H9 (cell line): Measurements from ENCODE around the gene SMAD7. TPM values are rescaled to one million over a fixed set of nuclear protein-coding genes. Genes with fewer than 3 reads are reported as not detected.
A peak's percentile ranks its signal among the peaks of the same experiment; 100 is the strongest.

Source experiments
- DNase-seq: peaks from one replicate; pipeline ENCODE4 v3.0.0-alpha.2; 2017
- H2AFZ ChIP-seq: one replicate; pipeline ENCODE4 v1.6.1; 2013; ENCODE audit warnings: mild to moderate bottlenecking, low read length, control low read depth, moderate library complexity
- H2AK5ac ChIP-seq: 2 replicates; pipeline ENCODE4 v1.6.1; 2013; ENCODE audit warnings: low read length, control low read depth, mixed read lengths; ENCODE audit not compliant: insufficient read length
- H2BK120ac ChIP-seq: one replicate; pipeline ENCODE4 v1.6.1; 2013; ENCODE audit warnings: low read depth, mild to moderate bottlenecking, low read length, control low read depth, inconsistent platforms; ENCODE audit not compliant: poor library complexity, severe bottlenecking
- H2BK12ac ChIP-seq: 2 replicates; pipeline ENCODE4 v1.6.1; 2013; ENCODE audit warnings: low read length, control low read depth, mixed read lengths, low read depth; ENCODE audit not compliant: insufficient read length
- H2BK15ac ChIP-seq: 2 replicates; pipeline ENCODE4 v1.6.1; 2013; ENCODE audit warnings: low read depth, low read length, control low read depth
- H2BK20ac ChIP-seq: one replicate; pipeline ENCODE4 v1.6.1; 2013; ENCODE audit warnings: low read depth, mild to moderate bottlenecking, low read length, control low read depth, inconsistent platforms; ENCODE audit not compliant: poor library complexity, severe bottlenecking
- H2BK5ac ChIP-seq: 2 replicates; pipeline ENCODE4 v1.6.1; 2013; ENCODE audit warnings: low read length, control low read depth, mixed read lengths; ENCODE audit not compliant: insufficient read length
- H3K14ac ChIP-seq: 2 replicates; pipeline ENCODE4 v1.6.1; 2013; ENCODE audit warnings: low read length, control low read depth; ENCODE audit not compliant: insufficient read depth
- H3K18ac ChIP-seq: 2 replicates; pipeline ENCODE4 v1.6.1; 2013; ENCODE audit warnings: low read depth, mild to moderate bottlenecking, mixed read lengths, low read length, control low read depth; ENCODE audit not compliant: insufficient read length
- H3K23ac ChIP-seq: 2 replicates; pipeline ENCODE4 v1.6.1; 2013; ENCODE audit warnings: low read length, control low read depth, mixed read lengths, low read depth; ENCODE audit not compliant: insufficient read length
- H3K23me2 ChIP-seq: 2 replicates; pipeline ENCODE4 v1.6.1; 2013; ENCODE audit warnings: low read depth, mild to moderate bottlenecking, mixed read lengths, low read length, control low read depth; ENCODE audit not compliant: insufficient read length, poor library complexity, severe bottlenecking
- H3K27ac ChIP-seq: 2 replicates; pipeline ENCODE4 v1.5.1; 2013; ENCODE audit warnings: low read length, control low read depth, mixed read lengths, low read depth; ENCODE audit not compliant: insufficient read length
- H3K27me3 ChIP-seq: 2 replicates; pipeline ENCODE4 v1.6.1; 2013; ENCODE audit warnings: low read length, control low read depth, inconsistent platforms; ENCODE audit not compliant: insufficient read depth
- H3K4ac ChIP-seq: 2 replicates; pipeline ENCODE4 v1.6.1; 2013; ENCODE audit warnings: low read depth, mild to moderate bottlenecking, control low read depth, inconsistent platforms, low read length, moderate library complexity
- H3K4me1 ChIP-seq: 2 replicates; pipeline ENCODE4 v1.6.1; 2013; ENCODE audit warnings: low read length, control low read depth, inconsistent platforms; ENCODE audit not compliant: insufficient read depth
- H3K4me2 ChIP-seq: 2 replicates; pipeline ENCODE4 v1.6.1; 2013; ENCODE audit warnings: low read length, control low read depth, mixed read lengths; ENCODE audit not compliant: insufficient read length, insufficient read depth
- H3K56ac ChIP-seq: 2 replicates; pipeline ENCODE4 v1.6.1; 2013; ENCODE audit warnings: low read depth, mild to moderate bottlenecking, mixed read lengths, low read length, control low read depth; ENCODE audit not compliant: insufficient read length
- H3K79me1 ChIP-seq: 2 replicates; pipeline ENCODE4 v1.6.1; 2013; ENCODE audit warnings: low read depth, mild to moderate bottlenecking, moderate library complexity, low read length, control low read depth, inconsistent platforms; ENCODE audit not compliant: insufficient read depth, poor library complexity, severe bottlenecking
- H3K79me2 ChIP-seq: 2 replicates; pipeline ENCODE4 v1.6.1; 2013; ENCODE audit warnings: low read length, control low read depth, inconsistent platforms; ENCODE audit not compliant: insufficient read depth
- H3K9ac ChIP-seq: 2 replicates; pipeline ENCODE4 v1.6.1; 2013; ENCODE audit warnings: low read length, control low read depth, mixed read lengths; ENCODE audit not compliant: insufficient read length; ENCODE audit errors: extremely low read depth
- H3K9me3 ChIP-seq: one replicate; pipeline ENCODE4 v1.6.1; 2013; ENCODE audit warnings: low read depth, low read length, inconsistent platforms; ENCODE audit not compliant: control insufficient read depth
- H3T11ph ChIP-seq: one replicate; pipeline ENCODE4 v1.6.1; 2013; ENCODE audit warnings: mild to moderate bottlenecking, low read length, control low read depth, inconsistent platforms
- H4K20me1 ChIP-seq: one replicate; pipeline ENCODE4 v1.6.1; 2013; ENCODE audit not compliant: control insufficient read depth, insufficient read length, insufficient read depth
- H4K5ac ChIP-seq: 2 replicates; pipeline ENCODE4 v1.6.1; 2013; ENCODE audit warnings: low read depth, mild to moderate bottlenecking, mixed read lengths, low read length, control low read depth; ENCODE audit not compliant: insufficient read length
- H4K8ac ChIP-seq: replicated peaks from 2 replicates; pipeline ENCODE4 v1.6.1; 2013; ENCODE audit warnings: low read length, control low read depth, mixed read lengths, low read depth; ENCODE audit not compliant: insufficient read length
- H4K91ac ChIP-seq: 2 replicates; pipeline ENCODE4 v1.6.1; 2013; ENCODE audit warnings: low read depth, mild to moderate bottlenecking, moderate library complexity, mixed read lengths, low read length, control low read depth; ENCODE audit not compliant: insufficient read length
- H3K27ac Mint-ChIP-seq, 3 experiments: 2 replicates in 2 of 3; 3 replicates in 1 of 3; pipeline ENCODE4 v1.8.0; 2020 to 2021; ENCODE audit warnings: mixed read lengths in 3 of 3, mild to moderate bottlenecking in 1 of 3, moderate library complexity in 1 of 3
- H3K27me3 Mint-ChIP-seq: 2 replicates; pipeline ENCODE4 v1.8.0; 2021; ENCODE audit warnings: low read depth, mild to moderate bottlenecking, moderate library complexity, mixed read lengths
- H3K36me3 Mint-ChIP-seq, 3 experiments: 2 replicates in 2 of 3; 3 replicates in 1 of 3; pipeline ENCODE4 v1.8.0; 2020 to 2021; ENCODE audit warnings: low read depth in 3 of 3, mixed read lengths in 3 of 3; ENCODE audit not compliant: insufficient read depth in 1 of 3
- H3K4me1 Mint-ChIP-seq, 2 experiments: 2 replicates each; pipeline ENCODE4 v1.8.0; 2020; ENCODE audit warnings: mixed read lengths in 2 of 2
- H3K4me3 Mint-ChIP-seq, 2 experiments: 2 replicates in 1 of 2; 3 replicates in 1 of 2; pipeline ENCODE4 v1.8.0; 2020 to 2021; ENCODE audit warnings: mild to moderate bottlenecking in 2 of 2, mixed read lengths in 2 of 2, moderate library complexity in 1 of 2
- H3K9me3 Mint-ChIP-seq, 2 experiments: 2 replicates in 1 of 2; 3 replicates in 1 of 2; pipeline ENCODE4 v1.8.0; 2020; ENCODE audit warnings: mild to moderate bottlenecking in 2 of 2, mixed read lengths in 2 of 2, moderate library complexity in 1 of 2
- WGBS: extraction: QIAGEN DNeasy Blood & Tissue Kit; methylation state at CpG from one replicate; pipeline ENCODE4 v1.1.7; 2013; ENCODE audit warnings: missing lambda C conversion rate, low lambda C conversion rate, mixed read lengths; ENCODE audit not compliant: insufficient read length; ENCODE audit errors: extremely low coverage; 5-methylcytosine and 5-hydroxymethylcytosine counted together
- total RNA-seq: library from RNA; stranded (reverse); gene quantifications from 2 replicates; pipeline ENCODE4 v1.2.1, GENCODE V29; 2021
- TF ChIP-seq, protein P1 (sequence below): fragments of 200-600 bp; sonication (generic); conservative IDR thresholded peaks from 3 replicates; pipeline ENCODE4 v1.8.0; 2021; ENCODE audit warnings: antibody characterized with exemption, mild to moderate bottlenecking

The SMAD7 gene
- total RNA-seq, 1 experiment from 2014 or later = 27.7 TPM

DNA sequence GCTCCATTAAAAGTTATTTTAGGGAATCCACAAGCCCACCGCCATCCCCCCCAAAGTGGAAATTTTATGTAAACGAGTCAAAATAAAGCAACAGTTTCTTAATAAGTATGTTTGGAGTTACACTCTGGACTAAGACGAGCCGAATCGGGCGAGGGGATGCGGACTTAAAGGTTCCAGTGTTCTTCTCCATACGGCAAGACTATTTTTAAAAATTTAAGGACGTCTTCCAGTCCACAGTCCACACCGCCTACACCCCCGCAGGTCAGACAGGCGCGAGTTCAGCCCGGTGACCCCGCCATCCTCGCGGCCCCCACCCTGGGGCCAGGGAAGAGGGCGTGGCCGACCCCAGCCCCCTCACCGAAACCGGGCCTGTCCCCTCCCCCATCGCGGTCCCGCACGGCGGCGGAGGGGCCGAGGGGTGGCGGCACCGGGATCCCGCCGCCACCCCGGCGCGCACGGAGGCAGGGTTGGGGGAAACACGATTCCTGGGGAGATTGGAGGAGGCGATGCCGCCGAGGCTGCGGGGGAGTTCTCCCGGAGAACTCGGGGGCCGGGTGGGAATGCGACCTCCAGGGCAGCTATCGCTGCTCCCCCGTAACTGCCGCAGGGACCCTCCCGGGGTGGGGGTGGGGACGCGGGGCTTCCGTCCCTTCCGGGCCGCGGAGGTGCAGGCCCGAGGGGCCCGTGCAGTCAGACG, 24.5 kb upstream of the SMAD7 start:
- Mint-ChIP-seq H3K27ac (0 out of 7 replicates have a peak overlapping the region, but pooled peaks of 1 of the 3 experiments have one; percentile 44), H3K4me3 (peak overlapping the region; percentile 72 to 89), H3K9me3 (peaks cover 0 to 2% of the 10 kb centered on the region in 2 experiments; a peak in 2 of 5 replicates), H3K36me3 (0 out of 7 replicates have a peak, but pooled peaks cover 0 to 5% (median 0%) of the 10 kb centered on the region in 3 experiments), H3K27me3 (peaks cover 33% of the 10 kb centered on the region), H3K4me1 (peaks cover 40 to 42% of the 10 kb centered on the region in 2 experiments)
- TF ChIP-seq, protein P1, sequence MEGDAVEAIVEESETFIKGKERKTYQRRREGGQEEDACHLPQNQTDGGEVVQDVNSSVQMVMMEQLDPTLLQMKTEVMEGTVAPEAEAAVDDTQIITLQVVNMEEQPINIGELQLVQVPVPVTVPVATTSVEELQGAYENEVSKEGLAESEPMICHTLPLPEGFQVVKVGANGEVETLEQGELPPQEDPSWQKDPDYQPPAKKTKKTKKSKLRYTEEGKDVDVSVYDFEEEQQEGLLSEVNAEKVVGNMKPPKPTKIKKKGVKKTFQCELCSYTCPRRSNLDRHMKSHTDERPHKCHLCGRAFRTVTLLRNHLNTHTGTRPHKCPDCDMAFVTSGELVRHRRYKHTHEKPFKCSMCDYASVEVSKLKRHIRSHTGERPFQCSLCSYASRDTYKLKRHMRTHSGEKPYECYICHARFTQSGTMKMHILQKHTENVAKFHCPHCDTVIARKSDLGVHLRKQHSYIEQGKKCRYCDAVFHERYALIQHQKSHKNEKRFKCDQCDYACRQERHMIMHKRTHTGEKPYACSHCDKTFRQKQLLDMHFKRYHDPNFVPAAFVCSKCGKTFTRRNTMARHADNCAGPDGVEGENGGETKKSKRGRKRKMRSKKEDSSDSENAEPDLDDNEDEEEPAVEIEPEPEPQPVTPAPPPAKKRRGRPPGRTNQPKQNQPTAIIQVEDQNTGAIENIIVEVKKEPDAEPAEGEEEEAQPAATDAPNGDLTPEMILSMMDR = no peak
- Histone ChIP-seq H3K14ac (peak overlapping the region; percentile 91), H3K79me1 (no peaks in the 10 kb centered on the region), H4K91ac (no peak overlapping the region), H3K9me3 (no peaks in the 10 kb centered on the region), H2BK120ac (no peak overlapping the region), H3K27ac (no peak overlapping the region), H3K79me2 (no peaks in the 10 kb centered on the region), H3K4me2 (peak overlapping the region; percentile 77), H3K27me3 (no peaks in the 10 kb centered on the region; the same call in 1 of the 2 replicates), H2BK5ac (no peak overlapping the region), H3K23me2 (peaks cover 12% of the 10 kb centered on the region), H2AFZ (no peak overlapping the region), H3K18ac (peak overlapping the region; percentile 68), H4K5ac (no peak overlapping the region), H3K23ac (no peak overlapping the region), H2BK20ac (no peak overlapping the region), H4K8ac (no peak overlapping the region), H2AK5ac (no peak overlapping the region), H3T11ph (no peak overlapping the region), H3K4ac (no peak overlapping the region), H3K4me1 (peaks cover 10% of the 10 kb centered on the region; the same call in 1 of the 2 replicates), H2BK12ac (no peak overlapping the region), H4K20me1 (no peaks in the 10 kb centered on the region), H3K9ac (peak overlapping the region; percentile 7), H2BK15ac (no peak overlapping the region), H3K56ac (no peak overlapping the region)
- DNase-seq = no peak
- WGBS = no CpG with 5 or more reads among the region's 58 CpGs
